NCI-H524 (cell line): Measurements from ENCODE around the gene NME1.

Experiments used
- DNase-seq, 2 experiments: peaks; one replicate each; lab custom pipeline; 2025; lab: John Stamatoyannopoulos, UW

Gene NME1

DNA sequence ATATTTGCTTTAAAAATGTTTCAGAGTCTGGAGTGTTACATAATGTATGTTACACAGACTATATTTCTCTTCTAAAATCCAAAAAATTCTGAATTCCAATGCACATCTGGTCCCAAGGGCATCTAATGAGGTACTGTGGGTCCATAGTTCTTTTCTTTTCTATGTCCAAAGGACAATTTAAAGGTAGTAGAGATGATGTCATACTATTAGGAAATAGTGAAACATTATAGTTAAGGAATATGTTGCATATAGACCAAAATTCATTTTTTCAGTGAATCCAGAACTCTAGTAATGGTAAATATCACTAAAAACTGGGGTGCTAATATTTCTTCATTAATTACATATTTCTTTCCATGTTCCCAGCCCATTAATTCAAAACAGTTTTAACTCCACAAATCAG lies 35.8 kb downstream of the NME1 start:
- DNase-seq = no peak

DNA sequence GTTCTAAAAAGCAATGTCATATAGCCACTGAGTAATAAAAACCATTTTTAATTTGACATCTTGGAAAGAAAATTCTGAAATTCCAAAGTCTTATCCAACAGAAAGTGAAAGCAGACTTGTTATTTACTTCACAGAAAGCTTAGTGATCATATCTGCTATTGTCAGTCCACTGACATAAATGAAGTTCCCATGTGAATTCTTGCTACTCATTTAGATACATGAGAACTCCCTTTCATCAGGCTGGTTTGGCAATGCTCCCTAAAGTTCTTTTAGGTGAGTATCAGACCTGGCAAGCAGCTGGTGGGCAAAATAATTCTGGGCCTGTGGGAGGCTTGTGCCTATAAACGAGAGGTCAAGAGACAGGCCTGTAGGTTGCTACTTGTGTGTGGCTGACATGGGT lies 36.3 kb downstream of the NME1 start:
- DNase-seq = no peak

DNA sequence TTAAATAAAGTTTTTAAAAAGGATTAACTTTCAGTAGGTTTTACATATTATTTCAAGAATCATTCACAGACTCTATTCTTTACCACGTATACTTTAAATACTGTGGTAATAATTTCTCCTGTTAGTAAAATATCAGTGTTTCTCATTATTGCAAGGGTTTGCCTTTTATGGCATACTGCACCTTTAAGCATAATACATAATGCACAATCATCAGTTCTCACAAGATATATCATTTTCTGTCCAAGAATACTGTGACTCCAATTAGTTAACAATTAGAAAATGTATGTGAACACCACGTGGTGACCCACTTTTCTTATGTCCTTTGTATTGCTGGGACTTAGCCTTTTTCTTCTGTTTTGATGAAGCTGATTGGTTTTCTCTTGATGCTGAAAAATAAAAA lies 38.5 kb downstream of the NME1 start:
- no peak for DNase-seq

DNA sequence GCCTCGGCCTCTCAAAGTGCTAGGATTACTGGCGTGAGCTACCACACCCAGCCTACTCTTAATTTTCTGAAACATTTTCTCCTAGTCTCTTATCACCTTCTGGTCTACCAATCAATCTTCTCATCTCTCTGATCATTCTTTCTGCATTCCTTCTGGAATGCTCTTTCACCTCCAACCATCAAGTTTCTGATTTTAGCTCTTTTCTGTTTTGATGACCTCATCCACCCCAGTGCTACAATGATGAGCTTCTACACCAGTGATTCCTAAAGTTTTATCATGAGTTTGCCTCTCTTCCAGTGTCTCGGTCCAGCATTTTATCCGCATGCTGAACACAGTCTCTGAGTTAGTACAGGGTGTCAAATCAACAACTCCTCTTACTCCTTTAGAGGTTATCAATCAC lies 44.4 kb downstream of the NME1 start:
- no peak for DNase-seq

DNA sequence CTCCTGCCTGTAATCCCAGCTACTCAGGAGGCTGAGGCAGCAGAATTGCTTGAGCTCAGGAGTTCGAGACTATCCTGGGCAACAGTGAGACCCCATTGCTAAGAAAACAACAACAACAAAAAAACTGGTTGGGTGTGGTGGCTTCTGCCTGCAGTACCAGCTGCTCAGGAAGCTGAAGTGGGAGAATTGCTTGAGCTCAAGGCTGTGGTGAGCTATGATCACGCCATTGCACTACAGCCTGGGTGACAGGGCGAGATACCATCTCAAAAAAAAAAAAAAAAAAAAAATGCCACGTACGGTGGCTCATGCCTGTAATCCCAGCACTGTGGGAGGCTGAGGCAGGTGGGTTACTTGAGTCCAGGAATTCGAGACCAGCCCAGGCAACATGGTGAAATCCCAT lies 46.9 kb downstream of the NME1 start:
- DNase-seq = no peak

DNA sequence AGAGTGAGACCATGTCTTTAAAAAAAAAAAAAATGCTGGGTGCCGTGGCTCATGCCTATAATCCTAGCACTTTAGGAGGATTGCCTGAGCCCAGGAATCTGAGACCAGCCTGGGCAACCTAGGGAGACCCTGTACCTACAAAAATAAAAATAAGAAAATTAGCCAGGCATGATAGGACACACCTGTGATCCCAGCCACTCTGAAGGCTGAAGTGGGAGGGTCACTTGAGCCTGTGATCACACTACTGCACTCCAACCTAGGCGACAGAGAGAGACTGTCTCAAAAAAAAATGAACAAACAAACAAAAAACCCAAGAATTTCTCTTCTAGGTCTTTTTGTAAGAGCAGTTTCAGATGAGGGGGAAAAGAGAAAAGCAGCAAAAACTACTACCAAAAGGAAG lies 47.5 kb downstream of the NME1 start:
- no peak for DNase-seq

DNA sequence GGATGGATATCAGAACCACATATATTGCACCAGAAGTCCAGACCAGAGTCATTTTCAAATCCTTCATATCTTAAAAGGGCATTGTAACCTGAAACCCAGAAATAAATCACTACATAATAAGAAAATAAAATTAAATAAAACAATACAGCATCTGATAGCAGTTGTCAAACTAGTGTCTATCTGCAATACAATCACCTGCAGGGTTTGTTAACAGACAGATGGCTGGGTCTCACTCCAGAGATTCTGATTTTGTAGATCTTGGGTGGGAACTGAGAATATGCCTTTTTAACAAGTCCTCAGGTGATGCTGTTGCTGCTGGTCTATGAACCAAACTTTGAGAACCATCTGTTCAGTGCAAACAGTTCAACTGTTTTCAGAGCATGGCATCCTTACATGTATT lies 50.5 kb downstream of the NME1 start:
- DNase-seq = no peak
